ENCODE measurements around the gene FDPS. TPM values are rescaled to one million over a fixed set of nuclear protein-coding genes. Genes with fewer than 3 reads are reported as not detected.
A peak's percentile ranks its signal among the peaks of the same experiment; 100 is the strongest.

The FDPS gene
- total and polyA plus RNA-seq, 7 donors, result 46.2 to 85.2 (median 53.7) TPM

GRCh38 chr1:155293086-155293749, 15.4 kb upstream of the FDPS start:
- intact Hi-C loops (cut with DNase I), result no loop called here
- Histone ChIP-seq H3K4me1 (no peaks in the 10 kb centered on the region), H3K27ac (no peak overlapping the region), H3K36me3 (ENCODE audit: insufficient read depth in 1 of 2, low read depth in 1 of 2) (no peaks in the 10 kb centered on the region), H3K4me3 (no peak overlapping the region), H3K27me3 (ENCODE audit: insufficient read depth in 3 of 3, low read length in 2 of 3) (peaks cover 0 to 23% (median 5%) of the 10 kb centered on the region in 3 donors), H3K9me3 (no peaks in the 10 kb centered on the region)
- WGBS, 3 donors, result 78 to 80% (median 79%) methylated on average over 17 of the region's 17 CpGs
- no peak for TF ChIP-seq CTCF (IDR thresholded peaks at IDR 0.05)
- no peak for ATAC-seq
- no peak for DNase-seq

GRCh38 chr1:155294520-155295182, 14.0 kb upstream of the FDPS start:
- peak overlapping the region; percentile 8 for H3K4me3 ChIP-seq

GRCh38 chr1:155295183-155295941, 13.3 kb upstream of the FDPS start:
- WGBS, 3 donors, result 10 to 11% (median 11%) methylated on average over 41 to 47 of the region's 47 CpGs
- Histone ChIP-seq H3K4me3 (peak overlapping the region; percentile 8), H3K27me3 (ENCODE audit: insufficient read depth in 3 of 3, low read length in 2 of 3) (peaks cover 0 to 23% (median 5%) of the 10 kb centered on the region in 3 donors), H3K9me3 (no peaks in the 10 kb centered on the region), H3K4me1 (no peaks in the 10 kb centered on the region), H3K36me3 (ENCODE audit: insufficient read depth in 1 of 2, low read depth in 1 of 2) (no peaks in the 10 kb centered on the region), H3K27ac (no peak overlapping the region)
- DNase-seq (no peak), ATAC-seq (peak in 3 of 4 donors; percentile 16 to 34 (median 26))
- no peak for TF ChIP-seq CTCF (IDR thresholded peaks at IDR 0.05)
- intact Hi-C loops (cut with DNase I), result no loop called here

More at GRCh38 chr1:155294520-155295182, 14.0 kb upstream of the FDPS start:
- H3K9me3 ChIP-seq, result no peaks in the 10 kb centered on the region
- DNase-seq (no peak), ATAC-seq (peak in 1 of 4 donors; percentile 13)
- no peaks in the 10 kb centered on the region for H3K36me3 ChIP-seq (ENCODE audit: insufficient read depth in 1 of 2, low read depth in 1 of 2)
- H3K4me1 ChIP-seq, result no peaks in the 10 kb centered on the region
- intact Hi-C loops (cut with DNase I), result no loop called here
- no peak for TF ChIP-seq CTCF (IDR thresholded peaks at IDR 0.05)
- WGBS, 3 donors, result 33 to 34% (median 33%) methylated on average over 46 of the region's 46 CpGs
- peaks cover 0 to 23% (median 5%) of the 10 kb centered on the region in 3 donors for H3K27me3 ChIP-seq (ENCODE audit: insufficient read depth in 3 of 3, low read length in 2 of 3)
- no peak overlapping the region for H3K27ac ChIP-seq

- Histone ChIP-seq H3K27me3 (ENCODE audit: insufficient read depth in 3 of 3, low read length in 2 of 3) (peaks cover 0 to 23% (median 5%) of the 10 kb centered on the region in 3 donors), H3K9me3 (no peaks in the 10 kb centered on the region), H3K4me3 (no peak overlapping the region), H3K36me3 (ENCODE audit: insufficient read depth in 1 of 2, low read depth in 1 of 2) (no peaks in the 10 kb centered on the region), H3K27ac (no peak overlapping the region), H3K4me1 (no peaks in the 10 kb centered on the region)
- WGBS, 3 donors, result 77 to 81% (median 78%) methylated on average over 7 of the region's 7 CpGs
- no peak for TF ChIP-seq CTCF (IDR thresholded peaks at IDR 0.05)
- ATAC-seq, result no peak
- DNase-seq, result no peak
- intact Hi-C loops (cut with DNase I), result no loop called here
Observed at GRCh38 chr1:155295942-155296267, 12.8 kb upstream of the FDPS start.

Data from psoas muscle (tissue), 8 donors.